IMR-90 (cell line): ENCODE measurements around the gene GBE1. TPM values are rescaled to one million over a fixed set of nuclear protein-coding genes. Genes with fewer than 3 reads are reported as not detected.
A peak's percentile ranks its signal among the peaks of the same experiment; 100 is the strongest.

ENCODE experiments used
- ATAC-seq: fragments of 200-7000 bp; cut with Tn5 transposase; 2 replicates; pipeline ENCODE4 v1.9.1; 2020; ENCODE audit warnings: low read depth, mild to moderate bottlenecking, moderate library complexity
- BruUV-seq: library from RNA; stranded (reverse); fragments of 400-500 nt; replicated peaks from 2 replicates; lab custom pipeline; 2021; lab: Mats Ljungman, UMichigan
- CTCF ChIA-PET: fragments of 300-600 bp; formaldehyde crosslinking; extraction: SDS; loops from one replicate; lab custom pipeline; 2021; ENCODE audit warnings: antibody characterized with exemption; lab: Yijun Ruan, JAX
- POLR2A ChIA-PET: fragments of 300-600 bp; sonication (Branson Sonifier 250); formaldehyde crosslinking; loops from one replicate; lab custom pipeline; 2022; ENCODE audit warnings: antibody characterized with exemption; ENCODE audit not compliant: unreplicated experiment; lab: Charles Lee
- DNase-seq: peaks from one replicate; pipeline ENCODE4 v3.0.0; 2013
- H2AFZ ChIP-seq: replicated peaks from 2 replicates; pipeline ENCODE3; 2013; ENCODE audit warnings: low read length, mild to moderate bottlenecking; ENCODE audit not compliant: poor library complexity
- H2AK5ac ChIP-seq: 2 replicates; pipeline ENCODE4 v1.6.1; 2013; ENCODE audit warnings: low read depth, low read length, inconsistent platforms
- H2AK9ac ChIP-seq: replicated peaks from 2 replicates; pipeline ENCODE3; 2013; ENCODE audit warnings: mild to moderate bottlenecking, low read depth, low read length, moderate library complexity; ENCODE audit not compliant: poor library complexity
- H2BK120ac ChIP-seq: 2 replicates; pipeline ENCODE4 v1.6.1; 2013; ENCODE audit warnings: low read depth, low read length, inconsistent platforms
- H2BK15ac ChIP-seq: 3 replicates; pipeline ENCODE4 v1.6.1; 2013; ENCODE audit warnings: low read depth, low read length, inconsistent platforms
- H2BK20ac ChIP-seq: 2 replicates; pipeline ENCODE4 v1.6.1; 2013; ENCODE audit warnings: low read depth, mild to moderate bottlenecking, inconsistent platforms, low read length, moderate library complexity
- H2BK5ac ChIP-seq: 2 replicates; pipeline ENCODE4 v1.6.1; 2013; ENCODE audit warnings: mild to moderate bottlenecking, low read depth, low read length, inconsistent platforms; ENCODE audit not compliant: poor library complexity, severe bottlenecking
- H3K14ac ChIP-seq: replicated peaks from 2 replicates; pipeline ENCODE4 v1.6.1; 2013; ENCODE audit warnings: low read depth, low read length, inconsistent platforms
- H3K18ac ChIP-seq: 2 replicates; pipeline ENCODE4 v1.6.1; 2013; ENCODE audit warnings: low read depth, low read length, control low read depth
- H3K23ac ChIP-seq: 2 replicates; pipeline ENCODE4 v1.6.1; 2013; ENCODE audit warnings: low read depth, low read length, inconsistent platforms
- H3K27ac ChIP-seq: 2 replicates; pipeline ENCODE4 v1.5.1; 2013; ENCODE audit warnings: mild to moderate bottlenecking, control low read depth, low read length; ENCODE audit not compliant: insufficient read depth
- H3K27me3 ChIP-seq: 2 replicates; pipeline ENCODE4 v1.6.1; 2013; ENCODE audit warnings: low read length; ENCODE audit not compliant: control insufficient read depth, insufficient read depth
- H3K36me3 ChIP-seq: 2 replicates; pipeline ENCODE4 v1.6.1; 2013; ENCODE audit warnings: low read length, mixed read lengths; ENCODE audit not compliant: control insufficient read depth, insufficient read depth
- H3K4ac ChIP-seq: 2 replicates; pipeline ENCODE4 v1.6.1; 2013; ENCODE audit warnings: low read depth, low read length, inconsistent platforms
- H3K4me1 ChIP-seq: 2 replicates; pipeline ENCODE4 v1.6.1; 2013; ENCODE audit warnings: low read length, mixed read lengths; ENCODE audit not compliant: control insufficient read depth, insufficient read depth
- H3K4me2 ChIP-seq: 2 replicates; pipeline ENCODE4 v1.6.1; 2013; ENCODE audit warnings: low read depth, mild to moderate bottlenecking, control low read depth, low read length, moderate library complexity
- H3K4me3 ChIP-seq: 2 replicates; pipeline ENCODE4 v1.5.1; 2013; ENCODE audit warnings: low read depth, mild to moderate bottlenecking, control low read depth, low read length, moderate library complexity; ENCODE audit not compliant: insufficient read depth
- H3K56ac ChIP-seq: 2 replicates; pipeline ENCODE4 v1.6.1; 2013; ENCODE audit warnings: low read length, inconsistent platforms; ENCODE audit not compliant: insufficient read depth; ENCODE audit errors: extremely low read depth
- H3K79me1 ChIP-seq, 2 experiments: 2 replicates each; pipeline ENCODE4 v1.6.1; 2013; ENCODE audit warnings: low read length in 2 of 2, inconsistent platforms in 1 of 2, low read depth in 1 of 2
- H3K9ac ChIP-seq: 2 replicates; pipeline ENCODE4 v1.6.1; 2013; ENCODE audit warnings: low read depth, low read length, control low read depth
- H3K9me1 ChIP-seq: 2 replicates; pipeline ENCODE4 v1.6.1; 2013; ENCODE audit warnings: low read length, inconsistent platforms; ENCODE audit not compliant: insufficient read depth
- H3K9me3 ChIP-seq: 2 replicates; pipeline ENCODE4 v1.6.1; 2013; ENCODE audit warnings: low read length; ENCODE audit not compliant: control insufficient read depth, insufficient read depth
- H4K20me1 ChIP-seq: 2 replicates; pipeline ENCODE4 v1.6.1; 2013; ENCODE audit warnings: low read length, inconsistent platforms; ENCODE audit not compliant: insufficient read depth
- H4K5ac ChIP-seq: 2 replicates; pipeline ENCODE4 v1.6.1; 2013; ENCODE audit warnings: mild to moderate bottlenecking, low read depth, low read length, control low read depth
- H4K8ac ChIP-seq, 2 experiments: 2 replicates each; pipeline ENCODE4 v1.6.1; 2013; ENCODE audit warnings: low read depth in 2 of 2, low read length in 2 of 2, control low read depth in 1 of 2, inconsistent platforms in 1 of 2
- H4K91ac ChIP-seq: 2 replicates; pipeline ENCODE4 v1.6.1; 2013; ENCODE audit warnings: low read depth, low read length, inconsistent platforms; ENCODE audit not compliant: insufficient read depth
- CEBPB ChIP-seq: IDR thresholded peaks from 2 replicates; pipeline ENCODE4 v1.6.1; 2012; ENCODE audit warnings: low read depth, low read length, improper control_type of control experiment
- FOS ChIP-seq: fragments of 150-350 bp; IDR thresholded peaks from 2 replicates; pipeline ENCODE4 v1.6.1; 2016; ENCODE audit warnings: low read depth, low read length
- WGBS, 2 experiments: methylation state at CpG; one replicate each; pipeline versions ENCODE4 v1.1.5 to v1.1.7; 2013; ENCODE audit warnings: missing lambda C conversion rate in 2 of 2; ENCODE audit not compliant: insufficient read length in 1 of 2; ENCODE audit errors: extremely low coverage in 2 of 2; 5-methylcytosine and 5-hydroxymethylcytosine counted together
- dilution Hi-C: fragments of 300-500 bp; cut with HindIII; formaldehyde crosslinking; loops from one replicate; pipeline ENCODE4 v1.14.3; 2018; ENCODE audit warnings: low sequenced_read_pairs; ENCODE audit not compliant: unreplicated experiment
- in situ Hi-C: fragments of 300-500 bp; cut with MboI; formaldehyde crosslinking; loops from 3 replicates; pipeline ENCODE4 v1.14.3; 2019; ENCODE audit warnings: low sequenced_read_pairs, inconsistent platforms, mixed read lengths
- intact Hi-C: fragments of 100-400 bp; cut with micrococcal nuclease; formaldehyde crosslinking; loops from 2 replicates; pipeline ENCODE4 v1.10.0; 2022
- polyA plus RNA-seq, 3 experiments: library from polyadenylated mRNA; depleted of rRNA; stranded (reverse); fragments of >200 nt; gene quantifications; 2 replicates each; pipeline ENCODE4 v1.2.3, GENCODE V29; 2012; ENCODE audit warnings: low replicate concordance in 1 of 3
- total RNA-seq: library from RNA; depleted of rRNA; stranded (reverse); fragments of >200 nt; gene quantifications from 2 replicates; pipeline ENCODE4 v1.2.3, GENCODE V29; 2012

Gene GBE1
- total and polyA plus RNA-seq, 2 of the 4 experiments (the other 2 are of a cell fraction) = 36.7 to 90.3 TPM

- no peak overlapping the region for H3K56ac ChIP-seq
- ChIA-PET POLR2A (no interaction called here), CTCF (no interaction called here)
- in situ Hi-C loops (no loop called here), intact Hi-C loops (no loop called here), dilution Hi-C loops (no loop called here)
- H2BK20ac ChIP-seq = no peak overlapping the region
- H3K4ac ChIP-seq = no peak overlapping the region
- no peak overlapping the region for H3K4me2 ChIP-seq
- peak; percentile 54 for DNase-seq
- no peak overlapping the region for H3K14ac ChIP-seq
- no peak overlapping the region for H3K27ac ChIP-seq
- peaks cover 0 to 3% of the 10 kb centered on the region in 2 experiments; a peak in 3 of 4 replicates for H3K79me1 ChIP-seq
- H2AFZ ChIP-seq = no peak overlapping the region
- no peak overlapping the region for H2AK9ac ChIP-seq
- no peak overlapping the region for H2BK5ac ChIP-seq
- H4K8ac ChIP-seq = no peak overlapping the region
- TF ChIP-seq FOS (no peak), CEBPB (0 out of 2 replicates have a peak, but pooled peaks have one; percentile 24)
- H2BK15ac ChIP-seq = no peak overlapping the region
- no peak overlapping the region for H2AK5ac ChIP-seq
- no peaks in the 10 kb centered on the region for H3K36me3 ChIP-seq
- ATAC-seq = no peak
- no peaks in the 10 kb centered on the region for H3K9me1 ChIP-seq
- H3K9ac ChIP-seq = no peak overlapping the region
- no peak overlapping the region for H2BK120ac ChIP-seq
- H3K27me3 ChIP-seq = no peaks in the 10 kb centered on the region
- H4K5ac ChIP-seq = no peak overlapping the region
- no peaks in the 10 kb centered on the region for H3K9me3 ChIP-seq
- no peak overlapping the region for H3K23ac ChIP-seq
- BruUV-seq = no TSS peak
- H3K4me1 ChIP-seq = no peaks in the 10 kb centered on the region
- H3K4me3 ChIP-seq = no peak overlapping the region
- WGBS, 2 experiments = no CpG with 5 or more reads among the region's 2 CpGs
- H4K91ac ChIP-seq = no peak overlapping the region
- no peaks in the 10 kb centered on the region for H4K20me1 ChIP-seq
- H3K18ac ChIP-seq = no peak overlapping the region
Observed at GRCh38 chr3:81545572-81545971, 215.9 kb downstream of the GBE1 start.
